IMR-90 (cell line): ENCODE data around the gene S100A12. TPM values are rescaled to one million over a fixed set of nuclear protein-coding genes. Genes with fewer than 3 reads are reported as not detected.

Source experiments
- ATAC-seq: fragments of 200-7000 bp; cut with Tn5 transposase; 2 replicates; pipeline ENCODE4 v1.9.1; 2020; ENCODE audit warnings: low read depth, mild to moderate bottlenecking, moderate library complexity
- BruUV-seq: library from RNA; stranded (reverse); fragments of 400-500 nt; replicated peaks from 2 replicates; lab custom pipeline; 2021; lab: Mats Ljungman, UMichigan
- CTCF ChIA-PET: fragments of 300-600 bp; formaldehyde crosslinking; extraction: SDS; loops from one replicate; lab custom pipeline; 2021; ENCODE audit warnings: antibody characterized with exemption; lab: Yijun Ruan, JAX
- POLR2A ChIA-PET: fragments of 300-600 bp; sonication (Branson Sonifier 250); formaldehyde crosslinking; loops from one replicate; lab custom pipeline; 2022; ENCODE audit warnings: antibody characterized with exemption; ENCODE audit not compliant: unreplicated experiment; lab: Charles Lee
- DNase-seq: peaks from one replicate; pipeline ENCODE4 v3.0.0; 2013
- H2AFZ ChIP-seq: replicated peaks from 2 replicates; pipeline ENCODE3; 2013; ENCODE audit warnings: low read length, mild to moderate bottlenecking; ENCODE audit not compliant: poor library complexity
- H2AK5ac ChIP-seq: 2 replicates; pipeline ENCODE4 v1.6.1; 2013; ENCODE audit warnings: low read depth, low read length, inconsistent platforms
- H2AK9ac ChIP-seq: replicated peaks from 2 replicates; pipeline ENCODE3; 2013; ENCODE audit warnings: mild to moderate bottlenecking, low read depth, low read length, moderate library complexity; ENCODE audit not compliant: poor library complexity
- H2BK120ac ChIP-seq: 2 replicates; pipeline ENCODE4 v1.6.1; 2013; ENCODE audit warnings: low read depth, low read length, inconsistent platforms
- H2BK15ac ChIP-seq: 3 replicates; pipeline ENCODE4 v1.6.1; 2013; ENCODE audit warnings: low read depth, low read length, inconsistent platforms
- H2BK20ac ChIP-seq: 2 replicates; pipeline ENCODE4 v1.6.1; 2013; ENCODE audit warnings: low read depth, mild to moderate bottlenecking, inconsistent platforms, low read length, moderate library complexity
- H2BK5ac ChIP-seq: 2 replicates; pipeline ENCODE4 v1.6.1; 2013; ENCODE audit warnings: mild to moderate bottlenecking, low read depth, low read length, inconsistent platforms; ENCODE audit not compliant: poor library complexity, severe bottlenecking
- H3K14ac ChIP-seq: replicated peaks from 2 replicates; pipeline ENCODE4 v1.6.1; 2013; ENCODE audit warnings: low read depth, low read length, inconsistent platforms
- H3K18ac ChIP-seq: 2 replicates; pipeline ENCODE4 v1.6.1; 2013; ENCODE audit warnings: low read depth, low read length, control low read depth
- H3K23ac ChIP-seq: 2 replicates; pipeline ENCODE4 v1.6.1; 2013; ENCODE audit warnings: low read depth, low read length, inconsistent platforms
- H3K27ac ChIP-seq: 2 replicates; pipeline ENCODE4 v1.5.1; 2013; ENCODE audit warnings: mild to moderate bottlenecking, control low read depth, low read length; ENCODE audit not compliant: insufficient read depth
- H3K27me3 ChIP-seq: 2 replicates; pipeline ENCODE4 v1.6.1; 2013; ENCODE audit warnings: low read length; ENCODE audit not compliant: control insufficient read depth, insufficient read depth
- H3K36me3 ChIP-seq: 2 replicates; pipeline ENCODE4 v1.6.1; 2013; ENCODE audit warnings: low read length, mixed read lengths; ENCODE audit not compliant: control insufficient read depth, insufficient read depth
- H3K4ac ChIP-seq: 2 replicates; pipeline ENCODE4 v1.6.1; 2013; ENCODE audit warnings: low read depth, low read length, inconsistent platforms
- H3K4me1 ChIP-seq: 2 replicates; pipeline ENCODE4 v1.6.1; 2013; ENCODE audit warnings: low read length, mixed read lengths; ENCODE audit not compliant: control insufficient read depth, insufficient read depth
- H3K4me2 ChIP-seq: 2 replicates; pipeline ENCODE4 v1.6.1; 2013; ENCODE audit warnings: low read depth, mild to moderate bottlenecking, control low read depth, low read length, moderate library complexity
- H3K4me3 ChIP-seq: 2 replicates; pipeline ENCODE4 v1.5.1; 2013; ENCODE audit warnings: low read depth, mild to moderate bottlenecking, control low read depth, low read length, moderate library complexity; ENCODE audit not compliant: insufficient read depth
- H3K56ac ChIP-seq: 2 replicates; pipeline ENCODE4 v1.6.1; 2013; ENCODE audit warnings: low read length, inconsistent platforms; ENCODE audit not compliant: insufficient read depth; ENCODE audit errors: extremely low read depth
- H3K79me1 ChIP-seq, 2 experiments: 2 replicates each; pipeline ENCODE4 v1.6.1; 2013; ENCODE audit warnings: low read length in 2 of 2, inconsistent platforms in 1 of 2, low read depth in 1 of 2
- H3K9ac ChIP-seq: 2 replicates; pipeline ENCODE4 v1.6.1; 2013; ENCODE audit warnings: low read depth, low read length, control low read depth
- H3K9me1 ChIP-seq: 2 replicates; pipeline ENCODE4 v1.6.1; 2013; ENCODE audit warnings: low read length, inconsistent platforms; ENCODE audit not compliant: insufficient read depth
- H3K9me3 ChIP-seq: 2 replicates; pipeline ENCODE4 v1.6.1; 2013; ENCODE audit warnings: low read length; ENCODE audit not compliant: control insufficient read depth, insufficient read depth
- H4K20me1 ChIP-seq: 2 replicates; pipeline ENCODE4 v1.6.1; 2013; ENCODE audit warnings: low read length, inconsistent platforms; ENCODE audit not compliant: insufficient read depth
- H4K5ac ChIP-seq: 2 replicates; pipeline ENCODE4 v1.6.1; 2013; ENCODE audit warnings: mild to moderate bottlenecking, low read depth, low read length, control low read depth
- H4K8ac ChIP-seq, 2 experiments: 2 replicates each; pipeline ENCODE4 v1.6.1; 2013; ENCODE audit warnings: low read depth in 2 of 2, low read length in 2 of 2, control low read depth in 1 of 2, inconsistent platforms in 1 of 2
- H4K91ac ChIP-seq: 2 replicates; pipeline ENCODE4 v1.6.1; 2013; ENCODE audit warnings: low read depth, low read length, inconsistent platforms; ENCODE audit not compliant: insufficient read depth
- BHLHE40 ChIP-seq: fragments of 150-350 bp; IDR thresholded peaks from 2 replicates; pipeline ENCODE4 v1.6.1; 2016; ENCODE audit warnings: mild to moderate bottlenecking, low read depth, low read length
- CEBPB ChIP-seq: IDR thresholded peaks from 2 replicates; pipeline ENCODE4 v1.6.1; 2012; ENCODE audit warnings: low read depth, low read length, improper control_type of control experiment
- CHD1 ChIP-seq: IDR thresholded peaks from 2 replicates; pipeline ENCODE4 v1.6.1; 2012; ENCODE audit warnings: low read depth, low read length, improper control_type of control experiment
- CTCF ChIP-seq: conservative IDR thresholded peaks from 2 replicates; pipeline ENCODE4 v1.5.1; 2012; ENCODE audit warnings: mild to moderate bottlenecking, low read depth, low read length, improper control_type of control experiment
- FOS ChIP-seq: fragments of 150-350 bp; IDR thresholded peaks from 2 replicates; pipeline ENCODE4 v1.6.1; 2016; ENCODE audit warnings: low read depth, low read length
- MAFK ChIP-seq: IDR thresholded peaks from 2 replicates; pipeline ENCODE4 v1.6.1; 2012; ENCODE audit warnings: low read depth, low read length, improper control_type of control experiment
- MAZ ChIP-seq: IDR thresholded peaks from 2 replicates; pipeline ENCODE4 v1.6.1; 2012; ENCODE audit warnings: low read depth, mild to moderate bottlenecking, low read length, improper control_type of control experiment, moderate library complexity, borderline replicate concordance
- MXI1 ChIP-seq: IDR thresholded peaks from 2 replicates; pipeline ENCODE4 v1.6.1; 2012; ENCODE audit warnings: low read depth, mild to moderate bottlenecking, low read length, moderate library complexity, borderline replicate concordance
- NFE2L2 ChIP-seq: fragments of 150-350 bp; IDR thresholded peaks from 2 replicates; pipeline ENCODE4 v1.6.1; 2016; ENCODE audit warnings: low read depth, mild to moderate bottlenecking, low read length
- POLR2A ChIP-seq: IDR thresholded peaks from 2 replicates; pipeline ENCODE4 v1.6.1; 2012; ENCODE audit warnings: mild to moderate bottlenecking, low read depth, low read length
- RAD21 ChIP-seq: IDR thresholded peaks from 2 replicates; pipeline ENCODE4 v1.6.1; 2012; ENCODE audit warnings: low read length, improper control_type of control experiment
- RCOR1 ChIP-seq: IDR thresholded peaks from 2 replicates; pipeline ENCODE4 v1.6.1; 2012; ENCODE audit warnings: mild to moderate bottlenecking, low read length, improper control_type of control experiment; ENCODE audit not compliant: insufficient replicate concordance
- RFX5 ChIP-seq: IDR thresholded peaks from 2 replicates; pipeline ENCODE4 v1.8.0; 2012; ENCODE audit warnings: low read depth, mild to moderate bottlenecking, low read length, moderate library complexity
- SMC3 ChIP-seq: fragments of 150-350 bp; IDR thresholded peaks from 2 replicates; pipeline ENCODE4 v1.6.1; 2016; ENCODE audit warnings: low read depth, mild to moderate bottlenecking, antibody characterized with exemption, low read length, moderate library complexity
- USF2 ChIP-seq: fragments of 150-350 bp; IDR thresholded peaks from 2 replicates; pipeline ENCODE4 v1.6.1; 2017; ENCODE audit warnings: mild to moderate bottlenecking, antibody characterized with exemption, low read length, low read depth
- WGBS, 2 experiments: methylation state at CpG; one replicate each; pipeline versions ENCODE4 v1.1.5 to v1.1.7; 2013; ENCODE audit warnings: missing lambda C conversion rate in 2 of 2; ENCODE audit not compliant: insufficient read length in 1 of 2; ENCODE audit errors: extremely low coverage in 2 of 2; 5-methylcytosine and 5-hydroxymethylcytosine counted together
- dilution Hi-C: fragments of 300-500 bp; cut with HindIII; formaldehyde crosslinking; loops from one replicate; pipeline ENCODE4 v1.14.3; 2018; ENCODE audit warnings: low sequenced_read_pairs; ENCODE audit not compliant: unreplicated experiment
- in situ Hi-C: fragments of 300-500 bp; cut with MboI; formaldehyde crosslinking; loops from 3 replicates; pipeline ENCODE4 v1.14.3; 2019; ENCODE audit warnings: low sequenced_read_pairs, inconsistent platforms, mixed read lengths
- intact Hi-C: fragments of 100-400 bp; cut with micrococcal nuclease; formaldehyde crosslinking; loops from 2 replicates; pipeline ENCODE4 v1.10.0; 2022
- polyA plus RNA-seq, 3 experiments: library from polyadenylated mRNA; depleted of rRNA; stranded (reverse); fragments of >200 nt; gene quantifications; 2 replicates each; pipeline ENCODE4 v1.2.3, GENCODE V29; 2012; ENCODE audit warnings: low replicate concordance in 1 of 3
- total RNA-seq: library from RNA; depleted of rRNA; stranded (reverse); fragments of >200 nt; gene quantifications from 2 replicates; pipeline ENCODE4 v1.2.3, GENCODE V29; 2012
- TF ChIP-seq, protein P1 (sequence below): fragments of 150-350 bp; IDR thresholded peaks from 2 replicates; pipeline ENCODE4 v1.6.1; 2016; ENCODE audit warnings: low read depth, mild to moderate bottlenecking, low read length, moderate library complexity, borderline replicate concordance

The S100A12 gene
- total and polyA plus RNA-seq, 2 of the 4 experiments (the other 2 are of a cell fraction), result not detected

GRCh38 chr1:153372571-153372970, 2.9 kb downstream of the S100A12 start:
- no peak overlapping the region for H3K4me3 ChIP-seq
- H2AK9ac ChIP-seq, result no peak overlapping the region
- H4K8ac ChIP-seq, result no peak overlapping the region
- no peak overlapping the region for H2AK5ac ChIP-seq
- no peak overlapping the region for H3K27ac ChIP-seq
- no peaks in the 10 kb centered on the region for H3K9me1 ChIP-seq
- DNase-seq (no peak), ATAC-seq (no peak)
- WGBS, 2 experiments, result 17% methylated on average over 1 of the region's 2 CpGs; no CpG with 5 or more reads in 1 of the 2 experiments
- no peaks in the 10 kb centered on the region for H3K4me1 ChIP-seq
- CTCF ChIA-PET, result interaction anchor here (0.9 kb wide), 1 partner anchor 17 kb away, joined by 3 read pairs; no protein-coding TSS in a partner anchor
- dilution Hi-C loops, result no loop called here
- H4K91ac ChIP-seq, result no peak overlapping the region
- no peak overlapping the region for H3K23ac ChIP-seq
- TF ChIP-seq FOS, result no peak
- TF ChIP-seq CHD1, result no peak
- TF ChIP-seq MAZ, result no peak
- TF ChIP-seq CTCF, result no peak
- no peak for TF ChIP-seq CEBPB
- no peak for TF ChIP-seq NFE2L2
- no peak for TF ChIP-seq SMC3
- no peak for TF ChIP-seq MAFK
- no peak for TF ChIP-seq RCOR1
- TF ChIP-seq USF2, result no peak
- TF ChIP-seq, protein P1, sequence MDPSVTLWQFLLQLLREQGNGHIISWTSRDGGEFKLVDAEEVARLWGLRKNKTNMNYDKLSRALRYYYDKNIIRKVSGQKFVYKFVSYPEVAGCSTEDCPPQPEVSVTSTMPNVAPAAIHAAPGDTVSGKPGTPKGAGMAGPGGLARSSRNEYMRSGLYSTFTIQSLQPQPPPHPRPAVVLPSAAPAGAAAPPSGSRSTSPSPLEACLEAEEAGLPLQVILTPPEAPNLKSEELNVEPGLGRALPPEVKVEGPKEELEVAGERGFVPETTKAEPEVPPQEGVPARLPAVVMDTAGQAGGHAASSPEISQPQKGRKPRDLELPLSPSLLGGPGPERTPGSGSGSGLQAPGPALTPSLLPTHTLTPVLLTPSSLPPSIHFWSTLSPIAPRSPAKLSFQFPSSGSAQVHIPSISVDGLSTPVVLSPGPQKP, result no peak
- no peak for TF ChIP-seq RAD21
- TF ChIP-seq MXI1, result no peak
- no peak for TF ChIP-seq BHLHE40
- TF ChIP-seq POLR2A, result no peak
- no peak for TF ChIP-seq RFX5
- in situ Hi-C loops, result no loop called here
- POLR2A ChIA-PET, result no interaction called here
- no TSS peak for BruUV-seq
- H2AFZ ChIP-seq, result no peak overlapping the region
- H4K5ac ChIP-seq, result no peak overlapping the region
- H3K14ac ChIP-seq, result no peak overlapping the region
- H2BK5ac ChIP-seq, result no peak overlapping the region
- H3K79me1 ChIP-seq, result no peaks in the 10 kb centered on the region
- H3K56ac ChIP-seq, result no peak overlapping the region
- no peak overlapping the region for H2BK15ac ChIP-seq
- peaks cover 2% of the 10 kb centered on the region; the same call in 1 of the 2 replicates for H3K27me3 ChIP-seq
- no peak overlapping the region for H3K9ac ChIP-seq
- no peak overlapping the region for H2BK20ac ChIP-seq
- no peak overlapping the region for H2BK120ac ChIP-seq
- no peaks in the 10 kb centered on the region for H3K9me3 ChIP-seq
- H3K36me3 ChIP-seq, result no peaks in the 10 kb centered on the region
- H3K18ac ChIP-seq, result no peak overlapping the region
- H3K4me2 ChIP-seq, result no peak overlapping the region
- intact Hi-C loops, result no loop called here
- no peaks in the 10 kb centered on the region for H4K20me1 ChIP-seq
- no peak overlapping the region for H3K4ac ChIP-seq
